GM12865 (cell line): ENCODE results near the gene SAMD1.

Source experiments
- DNase-seq: peaks from one replicate; pipeline ENCODE4 v3.0.0; 2010; ENCODE audit warnings: low read depth
- H3K4me3 ChIP-seq: 2 replicates; pipeline ENCODE4 v1.5.1; 2011; ENCODE audit warnings: mild to moderate bottlenecking, low read depth, low read length, control low read depth
- TF ChIP-seq, protein P1 (sequence below): IDR thresholded peaks from 2 replicates; pipeline ENCODE4 v1.5.1; 2011; ENCODE audit warnings: low read length, control low read depth, low read depth, inconsistent platforms; ENCODE audit not compliant: insufficient read depth; ENCODE audit errors: missing control alignments

SAMD1 gene

GRCh38 chr19:14072535-14073260, 17.9 kb downstream of the SAMD1 start, which contains the start of gene MISP3:
Gene MISP3, plus strand, starts transcription at chr19:14072786. Its CDS starts 524 bp downstream, at chr19:14073310.
- TF ChIP-seq, protein P1, sequence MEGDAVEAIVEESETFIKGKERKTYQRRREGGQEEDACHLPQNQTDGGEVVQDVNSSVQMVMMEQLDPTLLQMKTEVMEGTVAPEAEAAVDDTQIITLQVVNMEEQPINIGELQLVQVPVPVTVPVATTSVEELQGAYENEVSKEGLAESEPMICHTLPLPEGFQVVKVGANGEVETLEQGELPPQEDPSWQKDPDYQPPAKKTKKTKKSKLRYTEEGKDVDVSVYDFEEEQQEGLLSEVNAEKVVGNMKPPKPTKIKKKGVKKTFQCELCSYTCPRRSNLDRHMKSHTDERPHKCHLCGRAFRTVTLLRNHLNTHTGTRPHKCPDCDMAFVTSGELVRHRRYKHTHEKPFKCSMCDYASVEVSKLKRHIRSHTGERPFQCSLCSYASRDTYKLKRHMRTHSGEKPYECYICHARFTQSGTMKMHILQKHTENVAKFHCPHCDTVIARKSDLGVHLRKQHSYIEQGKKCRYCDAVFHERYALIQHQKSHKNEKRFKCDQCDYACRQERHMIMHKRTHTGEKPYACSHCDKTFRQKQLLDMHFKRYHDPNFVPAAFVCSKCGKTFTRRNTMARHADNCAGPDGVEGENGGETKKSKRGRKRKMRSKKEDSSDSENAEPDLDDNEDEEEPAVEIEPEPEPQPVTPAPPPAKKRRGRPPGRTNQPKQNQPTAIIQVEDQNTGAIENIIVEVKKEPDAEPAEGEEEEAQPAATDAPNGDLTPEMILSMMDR = no peak
- DNase-seq = peak; percentile 52
- peak within 1 kb of the TSS; percentile 61 for H3K4me3 ChIP-seq

DNA sequence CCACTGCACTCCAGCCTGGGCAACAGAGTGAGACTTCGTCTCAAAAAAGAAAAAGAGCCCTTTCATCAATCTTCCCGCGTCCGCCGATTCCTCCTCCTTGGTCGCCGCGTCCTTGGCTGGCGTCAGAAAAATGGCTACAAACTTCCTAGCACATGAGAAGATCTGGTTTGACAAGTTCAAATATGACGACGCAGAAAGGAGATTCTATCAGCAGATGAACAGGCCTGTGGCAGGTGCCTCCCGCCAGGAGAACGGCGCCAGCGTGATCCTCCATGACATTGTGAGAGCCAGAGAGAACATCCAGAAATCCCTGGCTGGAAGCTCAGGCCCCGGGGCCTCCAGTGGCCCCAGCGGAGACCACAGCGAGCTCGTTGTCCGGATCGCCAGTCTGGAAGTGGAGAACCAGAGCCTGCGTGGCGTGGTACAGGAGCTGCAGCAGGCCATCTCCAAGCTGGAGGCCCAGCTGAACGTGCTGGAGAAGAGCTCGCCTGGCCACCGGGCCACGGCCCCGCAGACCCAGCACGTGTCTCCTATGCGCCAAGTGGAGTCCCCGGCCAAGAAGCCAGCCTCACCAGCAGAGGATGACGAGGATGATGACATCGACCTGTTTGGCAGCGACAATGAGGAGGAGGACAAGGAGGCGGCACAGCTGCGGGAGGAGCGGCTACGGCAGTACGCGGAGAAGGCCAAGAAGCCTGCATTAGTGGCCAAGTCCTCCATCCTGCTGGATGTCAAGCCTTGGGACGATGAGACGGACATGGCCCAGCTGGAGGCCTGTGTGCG, 20.1 kb downstream of the SAMD1 start:
- DNase-seq = no peak
- TF ChIP-seq, protein P1 = no peak
- no peak overlapping the region for H3K4me3 ChIP-seq

- no peak for DNase-seq
- H3K4me3 ChIP-seq = no peak overlapping the region
- TF ChIP-seq, protein P1 = no peak
These were observed 24.4 kb downstream of the SAMD1 start for GRCh38 chr19:14066134-14066533.

DNA sequence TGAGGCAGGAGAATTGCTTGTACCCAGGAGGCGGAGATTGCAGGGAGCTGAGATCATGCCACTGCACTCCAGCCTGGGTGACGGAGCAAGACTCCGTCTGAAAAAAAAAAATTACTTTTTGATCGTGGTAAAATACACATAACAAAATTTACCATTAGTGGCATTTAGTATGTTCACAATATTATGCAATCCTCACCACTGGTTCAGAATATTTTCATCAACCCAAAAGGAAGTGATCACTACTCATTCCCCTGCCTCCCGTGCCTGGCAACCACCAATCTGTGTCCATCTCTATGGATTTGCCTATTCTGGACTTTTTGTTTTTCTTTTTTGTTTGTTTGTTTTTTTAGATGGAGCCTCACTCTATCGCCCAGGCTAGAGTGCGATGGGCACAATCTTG, 27.4 kb downstream of the SAMD1 start:
- no peak for DNase-seq
- H3K4me3 ChIP-seq = no peak overlapping the region
- TF ChIP-seq, protein P1 = no peak

- TF ChIP-seq, protein P1 = no peak
- H3K4me3 ChIP-seq = no peak overlapping the region
- no peak for DNase-seq
These were observed 28.0 kb downstream of the SAMD1 start for GRCh38 chr19:14062558-14062855.

DNA sequence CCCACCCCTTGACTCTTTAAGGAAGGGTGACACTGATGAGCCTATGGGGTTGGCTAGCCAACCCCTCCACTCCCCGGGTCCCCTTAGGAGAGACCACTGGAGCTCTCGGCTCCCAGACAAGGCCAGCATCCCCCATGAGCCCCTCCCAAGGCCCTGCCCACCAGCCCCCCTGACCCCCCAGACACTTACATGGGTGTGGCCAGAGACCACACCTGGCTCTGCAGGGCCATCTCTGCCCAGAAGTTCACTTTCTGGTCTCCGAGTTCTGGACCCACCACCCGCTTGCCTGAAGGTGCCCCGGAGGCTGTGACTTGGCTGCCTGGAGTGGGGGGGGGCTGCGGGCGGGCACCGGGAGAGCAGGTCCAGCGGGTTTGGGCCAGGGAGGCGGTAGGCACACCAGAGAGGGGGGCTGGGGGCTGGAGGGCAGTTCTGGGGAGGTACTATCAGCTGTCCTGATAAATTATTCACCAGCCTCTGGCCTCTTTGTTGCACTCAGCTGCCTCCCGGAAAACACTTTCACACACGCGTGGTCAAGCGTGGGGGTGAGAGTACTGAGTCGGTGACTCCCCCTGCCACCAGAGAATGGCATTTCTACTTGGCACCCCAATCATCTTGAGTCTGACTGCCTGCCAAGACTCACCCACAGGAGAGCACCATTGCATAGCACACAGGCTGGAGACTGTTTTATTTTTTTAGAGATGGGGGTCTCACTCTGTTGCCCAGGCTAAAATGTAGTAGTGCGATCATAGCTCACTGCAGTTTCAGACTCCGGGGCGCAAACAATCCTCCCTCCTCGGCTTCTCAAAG, 28.6 kb downstream of the SAMD1 start, which contains the start of gene PALM3:
Gene PALM3 (minus strand): TSS at position 326 of the 807 bp plus-strand sequence. CDS start 96 bp downstream, at position 230.
- H3K4me3 ChIP-seq = no peak within 1 kb of the TSS
- TF ChIP-seq, protein P1 = no peak
- DNase-seq = no peak
